Smooth muscle cell (in vitro differentiated cells): Measurements from ENCODE around the gene NAP1L4. TPM values are rescaled to one million over a fixed set of nuclear protein-coding genes. Genes with fewer than 3 reads are reported as not detected.

Experiments used
- DNase-seq: peaks from one replicate; lab custom pipeline; 2025; ENCODE audit not compliant: unreplicated experiment; lab: John Stamatoyannopoulos, UW
- H2AFZ ChIP-seq: fragments of 200-600 bp; sonication (generic); 2 replicates; pipeline ENCODE4 v1.6.0; 2016; ENCODE audit warnings: antibody characterized with exemption, low read depth, mild to moderate bottlenecking
- H3F3A ChIP-seq: fragments of 200-600 bp; sonication (generic); 2 replicates; pipeline ENCODE4 v1.6.0; 2017; ENCODE audit warnings: antibody characterized with exemption, low read depth
- H3K27ac ChIP-seq: fragments of 200-600 bp; sonication (generic); 2 replicates; pipeline ENCODE4 v1.5.1; 2016; ENCODE audit warnings: low read depth, mild to moderate bottlenecking
- H3K27me3 ChIP-seq: fragments of 200-600 bp; sonication (generic); 2 replicates; pipeline ENCODE4 v1.6.1; 2016; ENCODE audit warnings: low read depth, mild to moderate bottlenecking
- H3K36me3 ChIP-seq: fragments of 200-600 bp; sonication (generic); 2 replicates; pipeline ENCODE4 v1.5.1; 2016; ENCODE audit warnings: low read depth
- H3K4me1 ChIP-seq: fragments of 200-600 bp; sonication (generic); 2 replicates; pipeline ENCODE4 v1.5.1; 2016; ENCODE audit warnings: low read depth
- H3K4me2 ChIP-seq: fragments of 200-600 bp; sonication (generic); 2 replicates; pipeline ENCODE4 v1.6.0; 2016; ENCODE audit warnings: mild to moderate bottlenecking
- H3K4me3 ChIP-seq: fragments of 200-600 bp; sonication (generic); 2 replicates; pipeline ENCODE4 v1.5.1; 2016; ENCODE audit warnings: mild to moderate bottlenecking
- H3K79me2 ChIP-seq: fragments of 200-600 bp; sonication (generic); 2 replicates; pipeline ENCODE4 v1.6.0; 2016; ENCODE audit warnings: low read depth, mild to moderate bottlenecking
- H3K9ac ChIP-seq: fragments of 200-600 bp; sonication (generic); 2 replicates; pipeline ENCODE4 v1.6.0; 2016; ENCODE audit warnings: low read depth
- H3K9me3 ChIP-seq: fragments of 200-600 bp; sonication (generic); replicated peaks from 2 replicates; pipeline ENCODE4 v1.5.1; 2016; ENCODE audit warnings: low read depth
- H4K20me1 ChIP-seq: fragments of 200-600 bp; sonication (generic); 2 replicates; pipeline ENCODE4 v1.6.0; 2016; ENCODE audit warnings: low read depth
- WGBS: methylation state at CpG from one replicate; pipeline ENCODE4 v1.1.7; 2016; ENCODE audit warnings: low lambda C conversion rate; 5-methylcytosine and 5-hydroxymethylcytosine counted together
- polyA plus RNA-seq: library from polyadenylated mRNA; unstranded; fragments of >200 nt; fragmentation: Nextera tagmentation; extraction: Ambion mirVana; gene quantifications from 2 replicates; pipeline ENCODE4 v1.2.1, GENCODE V29; 2016
- total RNA-seq: library from RNA; depleted of rRNA; stranded (reverse); fragments of >200 nt; gene quantifications from 2 replicates; pipeline ENCODE4 v1.2.3, GENCODE V29; 2014
- TF ChIP-seq, protein P1 (sequence below): fragments of 200-600 bp; sonication (generic); IDR thresholded peaks from 2 replicates; pipeline ENCODE4 v1.5.1; 2017; ENCODE audit warnings: borderline replicate concordance, mild to moderate bottlenecking, antibody characterized with exemption; ENCODE audit not compliant: insufficient read depth, poor library complexity, severe bottlenecking

The NAP1L4 gene
- total and polyA plus RNA-seq, 2 experiments from 2014 or later = 63.1 to 95.0 TPM

DNA sequence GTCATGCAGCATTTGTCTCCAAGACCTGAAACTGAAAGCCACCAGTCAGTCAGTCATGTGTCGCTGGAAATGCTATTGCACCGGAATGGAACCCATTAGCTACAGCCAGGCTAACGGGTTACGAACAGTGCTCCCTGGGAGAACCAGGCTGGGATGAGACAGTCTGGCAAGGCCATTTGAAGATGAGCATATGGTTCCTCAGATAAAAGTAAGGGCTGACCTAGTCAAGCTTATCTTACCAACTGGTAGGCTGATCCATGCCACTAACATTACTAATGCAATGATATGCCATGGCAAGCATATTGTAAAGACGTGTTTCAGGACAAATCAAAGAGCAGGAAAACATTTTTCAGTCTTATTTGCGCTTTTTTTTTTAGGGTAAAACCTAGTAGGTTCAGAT lies 28.4 kb downstream of the NAP1L4 start:
- Histone ChIP-seq H3K36me3 (peaks cover 12% of the 10 kb centered on the region), H3K27me3 (no peaks in the 10 kb centered on the region), H3K79me2 (peaks cover 47% of the 10 kb centered on the region), H3K9me3 (no peaks in the 10 kb centered on the region), H4K20me1 (peaks cover 97% of the 10 kb centered on the region), H3K27ac (no peak overlapping the region), H3K9ac (no peak overlapping the region), H3F3A (no peaks in the 10 kb centered on the region), H3K4me2 (no peak overlapping the region), H2AFZ (no peak overlapping the region), H3K4me1 (no peaks in the 10 kb centered on the region), H3K4me3 (no peak overlapping the region)
- WGBS = 98% methylated on average over 6 of the region's 6 CpGs
- DNase-seq = no peak
- TF ChIP-seq, protein P1, sequence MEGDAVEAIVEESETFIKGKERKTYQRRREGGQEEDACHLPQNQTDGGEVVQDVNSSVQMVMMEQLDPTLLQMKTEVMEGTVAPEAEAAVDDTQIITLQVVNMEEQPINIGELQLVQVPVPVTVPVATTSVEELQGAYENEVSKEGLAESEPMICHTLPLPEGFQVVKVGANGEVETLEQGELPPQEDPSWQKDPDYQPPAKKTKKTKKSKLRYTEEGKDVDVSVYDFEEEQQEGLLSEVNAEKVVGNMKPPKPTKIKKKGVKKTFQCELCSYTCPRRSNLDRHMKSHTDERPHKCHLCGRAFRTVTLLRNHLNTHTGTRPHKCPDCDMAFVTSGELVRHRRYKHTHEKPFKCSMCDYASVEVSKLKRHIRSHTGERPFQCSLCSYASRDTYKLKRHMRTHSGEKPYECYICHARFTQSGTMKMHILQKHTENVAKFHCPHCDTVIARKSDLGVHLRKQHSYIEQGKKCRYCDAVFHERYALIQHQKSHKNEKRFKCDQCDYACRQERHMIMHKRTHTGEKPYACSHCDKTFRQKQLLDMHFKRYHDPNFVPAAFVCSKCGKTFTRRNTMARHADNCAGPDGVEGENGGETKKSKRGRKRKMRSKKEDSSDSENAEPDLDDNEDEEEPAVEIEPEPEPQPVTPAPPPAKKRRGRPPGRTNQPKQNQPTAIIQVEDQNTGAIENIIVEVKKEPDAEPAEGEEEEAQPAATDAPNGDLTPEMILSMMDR = no peak

DNA sequence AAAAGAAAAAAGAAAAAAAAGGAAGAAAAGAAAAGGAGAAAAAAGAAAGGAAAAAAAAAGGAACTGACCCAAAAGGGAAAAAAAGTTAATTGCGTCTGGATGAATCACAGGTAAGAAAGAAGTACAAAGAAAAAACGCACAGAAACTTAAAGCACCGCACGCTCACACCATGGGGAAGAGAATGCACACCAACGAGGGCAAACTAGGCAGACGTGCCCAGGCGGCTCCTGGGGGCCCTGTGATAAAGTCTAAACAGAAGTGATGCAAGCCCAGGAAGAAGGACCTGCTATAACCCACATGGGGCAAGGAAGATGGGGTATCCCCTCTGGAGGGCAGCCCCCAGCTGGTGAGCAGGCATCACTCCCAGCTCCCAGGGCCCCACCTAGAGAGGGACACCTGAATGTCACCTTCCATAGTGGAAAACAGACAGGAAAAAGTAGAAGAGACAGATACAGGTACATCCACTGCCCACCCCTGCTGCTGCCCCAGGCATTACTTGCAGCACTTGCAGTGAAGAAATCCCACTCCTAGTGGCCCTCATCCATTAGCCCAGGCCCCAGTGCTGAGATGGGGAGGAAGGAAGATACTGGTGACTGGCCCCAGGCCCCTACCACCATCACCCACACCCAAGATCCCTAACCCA lies 28.9 kb downstream of the NAP1L4 start:
- no peak for DNase-seq
- Histone ChIP-seq H2AFZ (no peak overlapping the region), H3K36me3 (peaks cover 12% of the 10 kb centered on the region), H3K9ac (no peak overlapping the region), H3K4me2 (no peak overlapping the region), H3K4me1 (no peaks in the 10 kb centered on the region), H3K27me3 (no peaks in the 10 kb centered on the region), H3K9me3 (no peaks in the 10 kb centered on the region), H3F3A (no peaks in the 10 kb centered on the region), H3K27ac (no peak overlapping the region), H3K79me2 (peaks cover 44% of the 10 kb centered on the region), H4K20me1 (peaks cover 98% of the 10 kb centered on the region), H3K4me3 (no peak overlapping the region)
- TF ChIP-seq, protein P1 = no peak
- 87% methylated on average over 7 of the region's 7 CpGs for WGBS

DNA sequence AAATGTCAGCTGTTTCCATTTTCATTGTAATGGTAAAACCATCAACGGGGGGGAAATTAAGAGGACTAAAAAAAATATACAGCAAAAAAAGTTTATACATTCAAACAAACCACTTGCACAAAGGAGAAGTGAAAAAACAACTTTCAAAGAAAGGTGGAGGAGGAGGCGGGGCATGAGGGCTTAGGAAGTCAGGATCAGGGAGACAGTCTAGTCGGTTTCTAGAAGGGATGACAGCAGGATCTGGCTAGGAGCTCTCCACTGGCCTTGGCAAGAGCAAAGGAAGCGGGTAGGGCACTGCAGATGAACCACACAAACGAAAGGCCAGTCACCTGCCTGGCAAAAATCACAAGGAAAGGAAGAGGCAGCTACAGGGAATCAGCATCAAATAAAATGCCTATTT lies 31.0 kb downstream of the NAP1L4 start:
- peaks cover 13% of the 10 kb centered on the region for H3K36me3 ChIP-seq
- H3K9me3 ChIP-seq = no peaks in the 10 kb centered on the region
- H3K9ac ChIP-seq = no peak overlapping the region
- peaks cover 27% of the 10 kb centered on the region for H3K79me2 ChIP-seq
- H3F3A ChIP-seq = peaks cover 6% of the 10 kb centered on the region
- DNase-seq = no peak
- TF ChIP-seq, protein P1 = no peak
- H3K27me3 ChIP-seq = no peaks in the 10 kb centered on the region
- H3K4me1 ChIP-seq = peaks cover 9% of the 10 kb centered on the region
- no peak overlapping the region for H3K4me2 ChIP-seq
- H3K4me3 ChIP-seq = no peak overlapping the region
- peaks cover 93% of the 10 kb centered on the region for H4K20me1 ChIP-seq
- no peak overlapping the region for H3K27ac ChIP-seq
- H2AFZ ChIP-seq = no peak overlapping the region
- 84% methylated on average over 5 of the region's 5 CpGs for WGBS

DNA sequence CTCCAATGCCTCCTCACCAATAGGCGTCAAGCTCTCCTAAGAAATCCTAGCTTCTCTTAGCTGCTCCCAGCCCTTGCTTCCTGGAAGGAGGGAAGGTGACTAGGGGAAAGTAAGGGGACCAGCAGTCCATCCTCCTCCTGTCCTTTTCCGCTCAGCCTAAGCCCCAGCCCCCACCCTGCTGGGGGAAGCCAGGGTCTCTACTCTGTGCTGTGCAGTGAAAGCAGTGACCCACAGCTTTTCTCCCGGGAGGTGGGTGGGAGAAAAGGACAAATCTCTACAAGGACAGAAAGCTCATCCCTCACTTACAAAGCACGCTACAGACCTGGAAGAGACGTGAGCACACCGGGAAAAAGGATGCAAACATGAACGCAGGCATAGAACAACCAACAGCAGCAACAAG lies 32.0 kb downstream of the NAP1L4 start:
- H3K27me3 ChIP-seq = no peaks in the 10 kb centered on the region
- no peaks in the 10 kb centered on the region for H3K9me3 ChIP-seq
- peaks cover 9% of the 10 kb centered on the region for H3K4me1 ChIP-seq
- WGBS = 94% methylated on average over 7 of the region's 7 CpGs
- peaks cover 90% of the 10 kb centered on the region for H4K20me1 ChIP-seq
- DNase-seq = no peak
- H3F3A ChIP-seq = peaks cover 6% of the 10 kb centered on the region
- TF ChIP-seq, protein P1 = no peak
- no peak overlapping the region for H2AFZ ChIP-seq
- H3K4me2 ChIP-seq = no peak overlapping the region
- H3K36me3 ChIP-seq = peaks cover 13% of the 10 kb centered on the region
- H3K4me3 ChIP-seq = no peak overlapping the region
- H3K27ac ChIP-seq = no peak overlapping the region
- H3K79me2 ChIP-seq = peaks cover 27% of the 10 kb centered on the region
- H3K9ac ChIP-seq = no peak overlapping the region
